Activated CD4-positive, alpha-beta T cell treated with anti-CD3 and anti-CD28 coated beads, Interleukin-2, Interleukin-4, amounts not matched to agents 100 ng/mL and 50 ng/mL, durations not matched to agents 16 hours and 8 hours (primary cell): ENCODE results near the gene IRF2.

Source experiments
- DNase-seq: peaks from one replicate; pipeline ENCODE4 v3.0.0-alpha.2; 2020; ENCODE audit warnings: low spot score

IRF2 gene

DNA sequence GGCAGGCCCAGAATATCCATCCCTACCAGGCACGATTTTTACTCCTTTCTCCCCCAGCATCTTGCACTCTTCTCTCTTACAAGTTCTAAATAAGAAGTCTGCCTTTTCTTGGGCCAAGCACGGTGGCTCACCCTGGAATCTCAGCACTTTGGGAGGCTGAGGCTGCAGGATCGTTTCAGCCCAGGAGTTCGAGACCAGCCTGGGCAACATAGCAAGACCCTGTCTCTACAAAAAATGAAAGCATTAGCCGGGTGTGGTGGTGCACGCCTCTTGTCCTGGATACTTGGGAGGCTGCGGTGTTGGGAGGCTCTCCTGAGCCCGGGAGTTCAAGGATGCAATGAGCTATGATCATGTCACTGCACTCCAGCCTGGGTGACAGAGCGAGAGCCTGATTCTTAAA lies 64.8 kb downstream of the IRF2 start:
- DNase-seq: no peak

DNA sequence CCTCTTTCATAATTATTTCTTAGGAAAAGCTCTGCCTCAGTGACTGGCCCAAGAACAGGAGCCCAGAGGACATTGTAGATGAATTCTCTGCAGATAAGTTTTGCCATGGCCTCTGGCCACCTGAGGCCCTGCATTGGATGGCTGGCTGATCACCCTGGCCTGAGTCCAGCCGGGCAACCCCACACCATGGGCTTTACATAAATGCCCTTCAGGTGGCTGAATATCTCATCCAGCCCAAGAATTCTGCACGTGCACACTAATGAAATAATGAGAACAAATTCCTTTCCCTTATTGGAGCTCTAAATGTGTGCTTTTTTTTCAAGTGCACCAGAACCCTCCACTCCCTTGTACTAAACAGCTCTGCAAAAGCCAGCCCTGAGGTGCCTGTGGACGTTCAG lies 65.7 kb downstream of the IRF2 start:
- no peak for DNase-seq

DNA sequence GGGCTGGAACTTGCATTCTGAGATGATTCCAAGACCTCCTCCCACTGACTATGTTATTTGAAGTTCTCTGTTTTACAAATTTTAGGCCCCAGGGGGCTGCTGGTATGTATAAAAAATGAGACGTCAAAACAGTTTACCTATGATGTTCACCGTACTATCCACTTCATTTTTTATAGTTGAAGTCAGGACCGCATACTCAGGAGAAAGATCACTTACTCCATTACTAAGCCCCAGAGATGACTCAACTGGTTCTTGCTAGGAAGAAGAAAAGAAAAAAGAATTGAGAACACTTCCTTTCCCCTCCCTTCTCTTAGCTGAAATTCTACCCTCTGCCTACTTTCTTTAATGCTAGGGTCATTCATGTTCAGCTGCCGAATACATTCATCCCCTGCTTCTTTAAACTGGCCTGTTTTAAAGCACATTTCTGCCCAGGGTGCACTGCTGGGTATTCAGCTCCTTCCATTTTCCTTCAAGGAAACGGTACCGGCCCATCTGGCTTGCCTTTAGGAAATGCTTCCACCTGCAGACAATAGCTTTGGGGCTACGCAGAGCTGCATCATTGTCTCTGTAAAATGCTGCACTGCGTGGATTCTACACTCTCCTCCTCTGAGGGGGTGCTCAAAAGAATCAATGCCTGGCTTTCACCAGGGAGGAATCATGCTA lies 66.2 kb downstream of the IRF2 start:
- DNase-seq: peak; percentile 52

DNA sequence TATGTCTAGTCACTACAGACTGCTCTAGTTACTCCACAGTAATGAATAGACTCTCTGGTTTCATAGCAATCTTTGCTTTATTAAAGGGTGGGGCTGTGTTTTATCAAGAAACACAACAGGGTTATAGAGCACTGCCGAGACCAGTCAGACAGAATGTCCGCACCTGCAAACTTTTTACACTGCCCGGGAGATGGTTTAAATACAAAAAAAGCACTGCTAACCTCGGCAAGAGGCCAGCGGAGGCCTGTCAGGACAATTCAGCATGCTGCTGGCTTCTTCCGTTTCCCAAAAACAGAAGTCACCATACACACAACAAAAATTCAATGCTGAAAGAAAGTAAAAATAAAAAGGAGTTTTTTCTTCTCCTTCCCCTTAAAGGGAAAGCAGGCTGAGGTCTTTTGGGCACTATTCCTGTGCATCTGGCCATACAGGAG lies 67.4 kb downstream of the IRF2 start:
- DNase-seq: no peak

DNA sequence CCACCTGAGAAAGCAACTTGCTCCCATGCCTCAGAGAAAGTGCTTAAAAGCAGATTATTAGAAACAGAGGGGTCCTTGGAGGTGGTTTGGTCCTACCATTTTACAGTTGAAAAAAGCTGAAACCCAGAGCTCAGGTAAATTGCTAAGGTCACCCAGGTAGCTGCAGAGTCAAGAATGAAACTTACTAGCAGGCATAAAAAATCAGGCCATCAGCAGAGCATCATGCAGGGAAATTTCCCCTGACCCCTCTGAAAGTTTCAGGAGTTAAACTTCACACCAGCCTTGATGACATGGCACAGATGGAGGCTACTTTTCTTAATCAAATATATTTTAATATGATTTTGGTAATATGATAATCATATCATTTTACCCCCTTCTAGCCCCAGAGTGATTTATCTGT lies 70.3 kb downstream of the IRF2 start:
- DNase-seq: no peak

DNA sequence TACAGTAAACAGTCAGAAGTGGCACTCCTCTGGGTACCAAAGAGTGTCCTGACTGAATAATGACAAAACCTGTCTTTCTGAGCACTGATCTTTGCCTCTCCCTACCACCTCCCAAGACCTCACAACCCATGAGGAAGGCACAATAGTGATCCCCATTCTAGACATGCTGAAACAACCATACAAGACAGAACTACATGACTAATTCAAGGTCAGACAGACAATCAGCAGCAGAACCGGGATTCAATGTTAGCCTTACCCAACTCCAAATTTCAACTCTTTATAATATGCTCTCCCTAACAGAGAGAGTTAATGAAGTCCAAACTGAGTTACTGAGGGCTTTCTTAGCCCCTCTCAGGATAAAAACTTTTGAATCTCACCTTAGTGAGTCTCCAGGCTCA lies 71.0 kb downstream of the IRF2 start:
- no peak for DNase-seq

DNA sequence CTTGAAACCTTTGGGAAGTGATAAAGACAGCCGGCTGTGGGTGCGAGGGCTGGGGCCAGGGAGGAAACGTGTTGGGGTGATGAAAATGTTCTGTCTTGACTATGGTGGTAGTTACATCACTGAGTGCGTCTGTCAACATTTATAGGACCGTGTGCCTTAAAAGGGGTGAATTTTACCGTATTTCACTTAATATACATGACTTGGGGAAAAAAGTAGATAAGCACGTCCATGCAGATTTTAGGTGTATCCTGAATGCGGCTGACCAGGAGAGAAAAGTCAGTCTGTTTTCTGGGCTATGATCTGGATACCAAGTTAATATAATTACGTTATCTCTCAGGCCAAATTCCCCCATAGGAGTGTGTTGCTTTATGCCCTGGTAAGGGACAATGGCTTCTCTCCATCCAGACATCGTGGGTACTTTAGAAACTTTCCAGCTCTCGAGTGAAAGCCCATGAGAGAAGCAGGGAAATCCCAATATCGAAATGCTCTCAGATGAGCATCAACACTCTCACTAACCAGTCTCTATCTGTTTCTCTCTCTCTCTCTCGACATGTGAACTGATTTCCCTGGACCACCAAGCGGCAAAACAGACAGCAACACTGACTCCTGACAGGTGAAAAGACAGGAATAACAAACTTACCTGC lies 71.5 kb downstream of the IRF2 start:
- DNase-seq: no peak

DNA sequence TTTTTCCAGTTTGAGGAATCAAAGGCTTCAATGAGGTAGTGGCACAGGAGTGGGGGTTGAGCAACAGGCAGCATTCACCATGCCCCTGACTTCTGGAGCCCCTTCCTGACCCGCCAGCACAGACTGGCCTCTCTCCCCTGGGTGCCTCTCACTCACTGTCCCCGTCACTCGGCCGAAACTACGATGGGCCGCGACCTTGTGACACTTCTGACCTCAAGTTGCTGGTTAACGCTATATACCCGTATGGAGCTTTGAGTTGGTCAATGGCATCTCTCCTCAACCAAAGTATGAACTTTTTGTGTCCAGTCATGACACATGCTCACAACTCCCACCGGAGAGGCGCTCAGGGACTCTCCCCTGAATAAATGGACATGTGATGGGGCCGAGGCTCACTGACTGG lies 72.1 kb downstream of the IRF2 start:
- no peak for DNase-seq

DNA sequence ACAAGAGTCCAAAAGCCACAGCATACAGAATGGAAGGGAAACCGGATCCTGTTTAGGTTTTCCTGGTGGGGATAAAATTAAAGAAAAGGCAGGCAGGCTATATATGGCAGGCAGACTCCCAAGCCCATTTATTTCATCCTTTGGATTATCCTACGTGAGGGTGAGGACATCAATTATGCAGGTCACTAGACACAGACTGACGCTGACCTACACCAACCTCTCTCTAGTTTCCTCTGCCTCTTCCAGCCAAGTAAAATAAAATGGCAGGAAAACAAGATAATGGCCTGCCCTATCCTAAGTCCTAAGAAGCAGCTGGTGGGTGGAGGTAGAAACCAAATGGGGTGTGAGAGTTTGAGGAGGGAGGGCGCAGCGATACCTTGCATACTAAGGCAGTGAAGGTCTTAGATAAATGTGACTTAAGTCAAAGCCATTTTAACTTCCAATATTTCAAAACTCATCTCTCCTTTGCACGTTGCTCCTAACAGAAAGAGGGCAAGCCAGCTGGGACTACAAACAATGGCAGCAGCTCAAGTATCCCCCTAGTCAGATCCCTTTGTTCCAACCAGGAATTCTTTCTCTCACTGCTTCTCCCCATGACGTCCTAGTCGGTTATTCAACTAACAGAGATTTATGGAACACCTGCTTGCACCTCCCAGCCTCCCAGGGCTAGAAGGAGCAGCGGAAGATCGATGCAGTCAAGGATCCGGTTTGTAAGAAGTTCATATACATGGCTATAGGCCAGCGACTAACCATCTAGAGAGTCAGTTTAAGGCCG lies 72.8 kb downstream of the IRF2 start:
- no peak for DNase-seq

DNA sequence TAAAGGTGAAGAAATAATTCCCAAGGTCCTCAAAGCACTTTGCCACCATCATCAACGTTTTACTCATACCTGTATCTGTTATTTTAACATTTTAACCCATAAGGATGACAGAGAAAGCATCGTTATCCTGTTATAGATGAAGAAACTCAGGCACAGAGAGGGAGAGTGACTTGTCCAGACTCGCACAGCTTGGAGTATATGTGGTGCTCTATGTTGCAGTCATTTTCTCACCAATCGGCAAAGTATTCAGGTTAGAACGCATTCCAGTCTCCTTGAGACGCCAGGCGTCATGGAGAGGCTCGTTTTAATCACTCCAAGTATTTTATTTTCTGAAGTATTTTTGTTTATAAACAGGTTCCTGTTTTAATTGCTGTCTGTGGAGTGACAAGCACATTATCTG lies 73.5 kb downstream of the IRF2 start:
- DNase-seq: no peak

DNA sequence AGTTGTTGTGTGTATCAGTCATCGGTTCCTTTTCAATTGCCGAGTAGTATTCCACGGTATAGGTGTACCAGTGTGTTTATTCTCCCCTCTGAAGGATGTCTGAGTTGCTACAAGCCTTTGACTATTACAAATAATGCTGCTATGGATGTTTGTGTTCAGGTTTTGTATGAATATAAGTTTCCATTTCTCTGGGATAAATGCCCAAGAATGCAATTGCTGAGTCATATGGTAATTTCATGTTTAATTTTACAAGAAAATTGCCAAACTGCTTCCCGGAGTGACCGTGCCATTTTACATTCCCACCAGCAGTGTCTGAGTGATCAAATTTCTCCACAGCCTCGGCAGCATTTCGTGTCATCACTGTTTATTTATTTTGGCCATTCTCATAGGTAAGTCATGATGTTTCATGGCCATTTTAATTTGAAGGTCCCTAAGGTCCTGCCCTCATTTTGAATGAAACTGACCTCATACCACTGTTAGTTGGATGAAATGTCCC lies 73.9 kb downstream of the IRF2 start:
- no peak for DNase-seq

DNA sequence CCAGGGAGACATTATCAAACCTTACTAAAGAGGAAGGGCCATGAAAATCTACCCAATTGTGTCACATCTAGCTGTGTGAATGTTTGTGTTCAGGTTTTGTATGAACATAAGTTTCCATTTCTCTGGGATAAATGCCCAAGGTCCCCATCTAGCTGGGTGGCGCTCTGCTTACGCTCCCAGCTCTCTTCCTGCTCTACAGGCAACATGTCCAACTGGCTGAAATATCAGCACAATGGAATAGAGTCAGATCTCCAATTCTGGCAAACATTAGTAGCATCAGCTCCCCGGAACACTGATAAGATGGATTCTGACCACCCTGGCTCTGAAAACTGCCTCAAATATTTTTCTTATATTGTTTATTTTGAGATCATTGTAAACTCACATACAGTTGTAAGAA lies 74.8 kb downstream of the IRF2 start:
- DNase-seq: no peak

DNA sequence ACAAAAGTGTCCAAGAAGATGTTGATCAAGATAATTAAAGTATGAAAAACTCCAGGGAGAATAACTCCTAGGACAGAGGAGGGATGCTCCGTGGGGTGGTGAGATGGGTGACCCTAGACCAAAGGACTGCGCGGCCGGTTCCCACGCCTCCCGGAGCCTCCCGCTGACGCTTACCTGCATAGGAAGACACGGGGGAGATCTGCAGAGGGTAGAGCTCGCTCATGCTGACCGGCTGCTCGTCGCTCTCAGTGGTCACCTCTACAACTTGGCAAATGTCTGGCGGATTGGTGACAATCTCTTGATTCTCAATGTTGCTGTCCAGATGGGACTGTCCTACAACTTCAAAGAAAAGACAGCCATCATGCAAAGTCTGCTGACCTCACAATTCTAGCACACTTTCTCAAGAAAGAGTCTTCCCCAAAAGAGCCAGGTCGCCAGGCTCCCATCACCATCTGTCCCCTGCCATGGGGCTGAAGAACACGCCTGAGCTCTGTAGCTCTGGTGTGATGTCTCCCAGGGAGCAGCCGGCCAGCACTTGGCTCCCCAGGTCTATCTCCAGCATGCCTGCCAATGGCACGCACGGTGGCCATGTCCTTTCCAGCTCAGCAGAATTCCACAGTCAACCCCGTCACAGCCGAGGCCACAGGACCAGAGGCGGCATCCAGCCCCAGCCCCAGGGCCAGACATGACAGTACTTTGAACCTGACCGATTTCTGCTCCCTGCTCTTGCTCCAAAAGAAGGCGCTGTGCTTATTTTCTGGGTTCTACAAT lies 75.4 kb downstream of the IRF2 start:
- no peak for DNase-seq

DNA sequence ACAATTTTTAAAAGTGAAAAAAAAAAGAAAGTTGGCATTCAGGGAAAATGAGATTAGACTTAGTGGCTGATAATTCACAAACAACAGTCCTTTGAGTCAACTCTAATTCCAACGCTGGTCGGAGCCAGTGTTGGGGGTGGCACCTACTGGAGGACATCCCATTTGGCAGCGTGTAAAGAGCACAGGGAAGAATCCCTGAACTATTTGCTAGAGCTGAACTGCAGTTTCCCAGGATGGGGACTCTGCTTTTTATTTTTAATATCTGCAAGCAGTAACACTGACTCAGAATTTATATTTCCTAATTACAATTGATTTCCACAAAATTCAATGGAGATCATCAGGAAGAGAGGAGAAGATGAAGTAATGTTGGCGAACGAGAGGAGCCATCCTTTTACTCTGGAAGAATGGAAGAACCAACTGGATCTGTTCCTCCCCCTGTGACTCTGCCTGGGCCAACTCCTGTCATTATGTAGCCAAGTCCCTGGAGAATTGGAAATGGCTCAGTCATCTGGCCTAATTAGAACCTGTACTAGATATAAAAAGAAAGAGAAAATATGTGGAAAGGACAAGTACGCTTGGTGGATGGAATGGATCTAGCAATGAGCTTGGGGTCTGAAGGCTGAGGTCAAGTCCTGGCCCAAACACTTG lies 76.7 kb downstream of the IRF2 start:
- no peak for DNase-seq

DNA sequence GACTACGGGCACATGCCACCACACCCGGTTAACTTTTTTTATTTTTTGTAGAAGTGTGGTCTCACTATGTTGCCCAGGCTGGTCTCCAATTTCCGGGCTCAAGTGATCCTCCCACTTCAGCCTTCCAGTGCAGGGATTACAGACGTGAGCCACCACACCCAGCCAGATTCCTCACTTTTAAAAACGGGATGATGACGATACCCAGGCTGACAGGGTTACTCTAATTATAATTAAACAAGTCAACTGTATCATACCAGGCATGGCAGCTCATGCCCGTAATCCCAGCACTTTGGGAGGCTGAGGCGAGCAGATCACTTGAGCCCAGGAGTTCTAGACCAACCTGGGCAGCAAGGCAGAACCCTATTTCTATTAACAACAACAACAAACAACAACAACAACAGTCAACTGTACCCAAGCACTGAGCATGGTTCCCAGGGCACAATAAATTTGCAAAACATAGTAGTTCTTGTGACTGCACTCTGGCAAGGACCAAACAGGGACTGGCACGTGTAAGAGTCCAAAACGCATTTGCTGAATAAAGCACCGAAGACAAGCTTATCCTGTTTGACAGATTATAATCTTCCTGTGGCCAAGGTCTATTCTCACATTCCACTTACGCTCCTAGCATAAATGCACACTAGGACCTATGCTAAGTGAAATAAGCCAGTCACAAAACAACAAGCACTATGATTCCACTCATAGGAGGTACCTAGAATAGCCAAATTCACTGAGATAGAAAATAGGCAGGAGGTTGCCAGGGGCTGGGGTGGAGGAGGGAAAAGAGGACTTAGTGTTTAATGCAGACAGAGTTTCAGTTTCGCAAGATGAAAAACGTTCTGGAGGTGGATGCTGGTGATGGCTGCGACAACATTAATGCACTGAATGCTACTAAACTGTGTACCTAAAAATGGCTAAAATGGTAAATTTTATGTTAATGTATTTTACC lies 77.5 kb downstream of the IRF2 start:
- DNase-seq: no peak

DNA sequence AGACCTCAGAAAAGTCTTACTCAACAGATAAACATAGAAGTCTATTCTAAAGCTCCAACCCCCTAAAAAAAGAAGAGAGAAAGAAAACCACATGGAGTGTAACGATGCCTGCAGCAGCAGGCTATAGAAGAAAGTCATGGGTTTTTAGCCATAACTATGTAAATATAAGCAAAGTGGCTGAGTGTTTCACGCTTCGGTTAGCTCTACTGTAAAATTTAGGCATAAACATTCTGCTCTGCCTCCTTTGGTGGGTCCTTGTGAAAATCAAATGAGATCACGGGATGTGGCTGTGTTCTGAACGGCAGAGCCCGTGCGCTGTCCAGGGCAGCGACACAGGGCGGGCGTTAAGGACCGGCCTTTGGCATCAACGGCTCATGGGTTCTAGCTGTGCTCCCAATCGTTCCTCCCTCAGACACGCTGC lies 78.4 kb downstream of the IRF2 start:
- no peak for DNase-seq

DNA sequence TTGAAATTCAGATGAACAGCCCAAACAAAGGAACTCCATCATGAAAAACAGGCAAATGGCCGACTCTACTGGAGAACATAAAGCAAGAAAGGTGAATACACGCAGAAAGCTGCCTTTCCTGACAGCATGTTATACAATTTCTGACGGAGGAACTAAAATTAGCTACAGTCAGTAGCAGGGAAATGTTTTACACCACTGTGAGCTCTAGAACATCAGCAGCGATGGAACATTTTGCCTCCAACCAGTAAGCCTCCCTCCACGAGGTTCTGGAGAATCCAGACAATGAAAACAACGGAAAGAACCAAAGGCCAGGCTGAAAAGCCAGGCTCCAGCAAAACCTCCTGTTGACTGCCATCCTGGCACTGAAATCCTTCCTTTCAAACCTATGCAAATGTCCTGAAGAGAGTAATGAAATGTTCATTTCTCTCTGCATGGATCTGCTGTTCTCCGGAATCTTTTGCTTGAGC lies 78.9 kb downstream of the IRF2 start:
- DNase-seq: no peak

DNA sequence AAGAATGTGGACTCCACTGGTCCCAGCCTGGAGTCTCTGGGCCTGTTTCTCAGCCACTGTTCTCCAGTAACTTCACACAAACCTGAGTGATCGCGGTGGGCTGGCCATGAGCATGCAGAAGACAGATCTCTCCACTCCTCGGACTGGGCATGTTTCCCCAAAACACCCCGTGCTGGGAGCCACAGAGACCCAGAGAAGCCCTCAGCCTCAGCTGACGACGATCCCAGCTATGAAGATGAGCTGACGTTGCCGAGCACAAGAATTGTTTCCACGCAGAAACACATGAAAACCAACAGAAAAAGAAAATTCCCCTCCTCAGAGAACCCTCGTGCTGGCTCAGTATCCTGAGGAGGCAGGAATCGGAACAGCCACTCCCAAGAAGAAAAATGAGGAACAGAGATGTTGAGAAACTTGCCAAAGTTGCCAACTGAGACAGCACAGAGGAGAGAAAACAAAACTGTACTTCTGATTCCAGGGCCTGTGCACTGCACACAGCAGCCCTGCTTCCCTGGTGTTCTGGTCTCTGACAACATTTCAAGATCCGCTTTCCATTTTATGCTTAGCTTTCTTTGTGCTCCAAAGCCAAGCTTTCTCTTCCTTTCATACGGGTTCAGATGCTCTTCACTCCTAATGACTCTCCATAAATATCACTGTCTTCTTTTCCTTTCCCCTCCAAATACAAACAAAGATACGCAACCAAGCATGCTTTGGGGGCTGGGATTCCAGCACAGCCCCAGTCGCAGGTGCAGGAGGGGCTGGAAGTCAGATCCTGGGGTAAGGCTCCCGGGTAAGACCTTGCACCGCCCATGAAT lies 81.4 kb downstream of the IRF2 start:
- no peak for DNase-seq

DNA sequence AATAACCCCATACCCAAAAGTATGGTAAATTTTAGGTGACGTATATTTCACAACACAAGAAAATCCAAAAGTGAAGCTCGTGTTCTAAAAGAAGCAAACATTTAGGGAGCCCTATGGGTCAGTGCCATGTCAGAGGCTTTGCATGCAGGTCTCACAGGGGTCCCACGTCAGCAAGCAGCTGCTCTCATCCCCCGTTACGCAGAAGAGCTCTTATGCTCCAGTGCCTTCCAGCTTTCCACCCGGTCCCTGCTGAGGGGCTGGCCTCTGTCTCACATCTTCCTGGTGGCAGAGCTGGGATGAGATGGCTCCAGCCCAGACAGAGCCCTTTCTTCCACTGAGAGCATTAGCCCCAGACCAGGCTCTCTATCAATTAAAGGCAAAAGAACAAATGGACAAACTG lies 82.0 kb downstream of the IRF2 start:
- DNase-seq: no peak
